T-cell (primary cell): ENCODE results near the gene DNAJC11. TPM values are rescaled to one million over a fixed set of nuclear protein-coding genes. Genes with fewer than 3 reads are reported as not detected.
"Not testable (repeated sequence)": the region's sequence is repeated elsewhere in the genome, so short reads cannot be mapped to it uniquely, and the experiment has no call there.

ENCODE experiments used
- ATAC-seq, 4 experiments: fragments of 200-7000 bp in 3 of 4; fragments of 150-1000 bp in 1 of 4; cut with Tn5 transposase; replicated peaks in 1 of 4; 1 replicate in 3 of 4; 2 replicates in 1 of 4; pipeline ENCODE4 v1.10.0; 2021; ENCODE audit warnings: moderate library complexity in 3 of 4, mild to moderate bottlenecking in 2 of 4, moderate number of reproducible peaks in 1 of 4
- CTCF ChIA-PET, 2 donors: fragments of 300-600 bp; sonication (Branson Sonifier 250); formaldehyde crosslinking; loops; one replicate each; lab custom pipeline; 2022; ENCODE audit warnings: antibody characterized with exemption in 2 of 2; lab: Charles Lee
- POLR2A ChIA-PET, 2 donors: fragments of 300-600 bp; sonication (Branson Sonifier 250); formaldehyde crosslinking; loops; one replicate each; lab custom pipeline; 2022; ENCODE audit warnings: antibody characterized with exemption in 2 of 2; lab: Charles Lee
- DNase-seq, 35 experiments: peaks; one replicate each; pipeline versions ENCODE4 v3.0.0 to v3.0.0-alpha.2; 2013 to 2023
- H3K27ac ChIP-seq: one replicate; pipeline ENCODE4 v1.5.1; 2013; ENCODE audit warnings: low read length
- H3K27me3 ChIP-seq, 2 experiments: replicated peaks in 1 of 2; 1 replicate in 1 of 2; 2 replicates in 1 of 2; pipeline versions ENCODE4 v1.6.1 to v1.7.0; 2013; ENCODE audit warnings: low read length in 1 of 2, mixed read lengths in 1 of 2; ENCODE audit not compliant: control insufficient read depth in 2 of 2, insufficient read depth in 2 of 2; ENCODE audit errors: extremely low read depth in 1 of 2
- H3K36me3 ChIP-seq, 2 donors: 1 replicate in 1 of 2; 2 replicates in 1 of 2; pipeline versions ENCODE4 v1.6.1 to v1.7.0; 2013; ENCODE audit warnings: low read length in 1 of 2; ENCODE audit not compliant: control insufficient read depth in 2 of 2, insufficient read depth in 1 of 2; ENCODE audit errors: extremely low read depth in 1 of 2
- H3K4me1 ChIP-seq, 2 experiments: 1 replicate in 1 of 2; 2 replicates in 1 of 2; pipeline versions ENCODE4 v1.6.1 to v1.7.0; 2013; ENCODE audit warnings: low read length in 2 of 2, mixed read lengths in 1 of 2; ENCODE audit not compliant: insufficient read depth in 2 of 2, control insufficient read depth in 1 of 2; ENCODE audit errors: extremely low read depth in 1 of 2
- H3K4me3 ChIP-seq, 2 donors: 1 replicate in 1 of 2; 2 replicates in 1 of 2; pipeline versions ENCODE4 v1.5.1 to v1.7.0; 2013; ENCODE audit warnings: mild to moderate bottlenecking in 2 of 2, low read length in 1 of 2, moderate library complexity in 1 of 2; ENCODE audit not compliant: control insufficient read depth in 1 of 2; ENCODE audit errors: extremely low read depth in 1 of 2
- H3K9me3 ChIP-seq: 2 replicates; pipeline ENCODE4 v1.7.0; 2013
- H3K27ac Mint-ChIP-seq, 2 donors: one replicate each; pipeline ENCODE4 v1.8.0; 2020 to 2021; ENCODE audit warnings: mild to moderate bottlenecking in 2 of 2, mixed read lengths in 2 of 2
- H3K27me3 Mint-ChIP-seq, 2 donors: one replicate each; pipeline ENCODE4 v1.8.0; 2021 to 2022; ENCODE audit warnings: mixed read lengths in 2 of 2
- H3K36me3 Mint-ChIP-seq: one replicate; pipeline ENCODE4 v1.8.0; 2021; ENCODE audit warnings: mixed read lengths
- H3K4me1 Mint-ChIP-seq, 3 donors: one replicate each; pipeline ENCODE4 v1.8.0; 2020 to 2022; ENCODE audit warnings: mixed read lengths in 3 of 3, mild to moderate bottlenecking in 1 of 3
- H3K4me3 Mint-ChIP-seq, 3 donors: one replicate each; pipeline ENCODE4 v1.8.0; 2020 to 2022; ENCODE audit warnings: mild to moderate bottlenecking in 3 of 3, mixed read lengths in 3 of 3, moderate library complexity in 3 of 3
- H3K9me3 Mint-ChIP-seq, 3 donors: one replicate each; pipeline ENCODE4 v1.8.0; 2020 to 2022; ENCODE audit warnings: mixed read lengths in 3 of 3
- WGBS: methylation state at CpG from one replicate; pipeline ENCODE4 v1.1.5; 2013; ENCODE audit warnings: missing lambda C conversion rate; ENCODE audit not compliant: insufficient coverage; 5-methylcytosine and 5-hydroxymethylcytosine counted together
- total RNA-seq, 35 experiments: library from RNA in 6 of 35; stranded (reverse) in 6 of 35; fragments of 120-200 nt in 1 of 35; gene quantifications; one replicate each; pipeline versions ENCODE4 v1.2.1 to v1.2.4 and lab custom pipeline; 2013 to 2026

DNAJC11 gene
- total RNA-seq, 5 donors from 2014 or later (not counting 1 experiment from before 2014, with no cell fraction given): 38.5 to 45.2 (median 42.1) TPM

DNA sequence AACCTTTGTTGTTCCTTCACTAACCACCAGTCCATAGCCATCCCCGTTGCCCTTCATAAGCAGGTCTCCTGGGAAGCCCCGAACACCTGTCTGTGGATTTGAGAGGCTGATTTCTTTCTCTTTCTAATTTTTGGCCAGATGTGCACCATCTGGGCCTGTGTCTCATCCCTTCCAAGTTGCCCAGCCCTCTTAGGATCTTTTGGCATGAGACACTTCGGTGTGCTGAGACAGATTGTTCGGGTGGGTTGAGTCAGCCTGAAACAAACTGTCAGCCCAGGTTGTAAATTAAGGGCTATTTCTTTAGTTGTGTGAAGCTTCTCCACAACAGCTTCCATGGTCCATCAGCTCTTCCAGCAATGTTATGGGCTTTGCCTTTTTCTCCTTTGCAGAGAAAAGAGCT, 1.4 kb upstream of the DNAJC11 start:
- H3K27me3 Mint-ChIP-seq: peaks cover 5% of the 10 kb centered on the region in 2 donors
- H3K4me1 Mint-ChIP-seq: peaks cover 18 to 28% (median 20%) of the 10 kb centered on the region in 3 donors
- ChIA-PET POLR2A (interaction anchor here in 1 of 2 donors (0.6 kb wide), 1 partner anchor 82 kb away, joined by 3 read pairs; no protein-coding TSS in a partner anchor), CTCF (interaction anchor here in 1 of 2 donors (0.6 kb wide), 1 partner anchor 468 kb away, joined by 4 read pairs; no protein-coding TSS in a partner anchor)
- no CpG with 5 or more reads among the region's 4 CpGs for WGBS
- H3K27ac Mint-ChIP-seq: no peak overlapping the region
- H3K27me3 ChIP-seq: peaks cover 0 to 9% of the 10 kb centered on the region in 2 experiments
- ATAC-seq: no peak
- H3K9me3 ChIP-seq: no peaks in the 10 kb centered on the region
- no peak overlapping the region for H3K4me3 ChIP-seq
- DNase-seq: no peak
- H3K4me3 Mint-ChIP-seq: peak overlapping the region in 2 of 3 donors; percentile 57 to 82
- peaks cover 9 to 18% of the 10 kb centered on the region in 2 experiments for H3K4me1 ChIP-seq
- H3K36me3 ChIP-seq: no peaks in the 10 kb centered on the region
- H3K36me3 Mint-ChIP-seq: no peaks in the 10 kb centered on the region
- no peaks in the 10 kb centered on the region for H3K9me3 Mint-ChIP-seq
- no peak overlapping the region for H3K27ac ChIP-seq

DNA sequence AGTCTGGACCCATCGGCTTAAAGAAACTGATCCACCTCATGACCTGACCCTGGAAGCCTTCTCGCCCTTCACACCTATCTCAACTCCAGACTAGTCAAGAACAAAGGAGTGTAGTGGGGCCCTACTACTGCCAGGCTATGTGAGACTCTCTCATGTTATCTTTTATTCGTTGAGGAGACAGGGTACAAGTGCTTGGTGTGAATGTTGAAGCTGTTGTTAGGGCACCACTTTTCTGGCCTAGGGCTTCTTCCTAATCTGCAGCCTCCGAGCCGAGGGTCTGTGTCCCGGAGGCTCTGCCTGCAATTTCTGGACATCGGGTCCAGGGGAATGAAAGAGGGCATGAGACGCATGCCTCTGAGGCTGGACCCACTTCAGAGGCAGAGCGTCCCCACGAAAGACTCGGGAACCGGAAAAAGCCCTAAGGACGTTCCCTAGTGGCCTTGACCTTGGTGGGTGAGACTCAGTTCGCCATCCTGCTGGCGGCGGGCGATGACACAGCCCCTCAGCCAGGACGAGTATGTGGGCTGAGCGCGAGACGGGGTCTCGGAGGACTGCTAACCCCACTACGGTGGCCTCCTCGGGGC, 671 bp downstream of the DNAJC11 start:
- no peak for ATAC-seq

DNA sequence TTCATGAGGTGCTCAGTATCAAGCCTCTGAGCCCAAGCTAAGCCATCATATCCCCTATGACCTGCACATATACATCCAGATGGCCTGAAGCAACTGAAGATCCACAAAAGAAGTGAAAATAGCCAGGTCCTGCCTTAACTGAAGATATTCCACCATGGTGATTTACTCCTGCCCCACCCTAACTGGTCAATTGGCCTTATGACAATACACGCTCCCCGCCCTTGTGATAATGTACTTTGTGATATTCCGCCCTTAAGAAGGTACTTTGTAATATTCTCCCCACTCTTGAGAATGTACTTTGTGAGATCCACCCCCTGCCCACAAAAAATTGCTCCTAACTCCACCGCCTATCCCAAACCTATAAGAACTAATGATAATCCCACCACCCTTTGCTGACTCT, 1.7 kb downstream of the DNAJC11 start:
- CTCF ChIA-PET, POLR2A ChIA-PET, H3K36me3 Mint-ChIP-seq: not testable (repeated sequence)

More for the DNA sequence above, 671 bp downstream of the DNAJC11 start:
- Mint-ChIP-seq H3K27ac (peak overlapping the region; percentile 19 to 22), H3K4me3 (peak overlapping the region; percentile 74 to 84 (median 82)), H3K9me3 (no peaks in the 10 kb centered on the region), H3K36me3 (no peaks in the 10 kb centered on the region), H3K4me1 (peaks cover 20 to 29% (median 25%) of the 10 kb centered on the region in 3 donors), H3K27me3 (no peaks in the 10 kb centered on the region)
- H3K4me1 ChIP-seq: peaks cover 9 to 18% of the 10 kb centered on the region in 2 experiments
- peak overlapping the region; percentile 28 for H3K27ac ChIP-seq
- POLR2A ChIA-PET: interaction anchor here in 1 of 2 donors (0.6 kb wide), 1 partner anchor 365 kb away, joined by 3 read pairs; no protein-coding TSS in a partner anchor
- H3K4me3 ChIP-seq: peak overlapping the region; percentile 89 to 97
- peaks cover 0 to 3% of the 10 kb centered on the region in 2 experiments for H3K27me3 ChIP-seq
- no peaks in the 10 kb centered on the region for H3K36me3 ChIP-seq
- CTCF ChIA-PET: interaction anchor here in 1 of 2 donors (0.6 to 0.7 kb wide), 6 partner anchors 8 to 471 kb away, joined by 3 to 6 read pairs (median 4); partner anchors contain the start of gene CAMTA1
- WGBS: 5% methylated on average over 22 of the region's 24 CpGs
- no peaks in the 10 kb centered on the region for H3K9me3 ChIP-seq
- no peak for DNase-seq

DNA sequence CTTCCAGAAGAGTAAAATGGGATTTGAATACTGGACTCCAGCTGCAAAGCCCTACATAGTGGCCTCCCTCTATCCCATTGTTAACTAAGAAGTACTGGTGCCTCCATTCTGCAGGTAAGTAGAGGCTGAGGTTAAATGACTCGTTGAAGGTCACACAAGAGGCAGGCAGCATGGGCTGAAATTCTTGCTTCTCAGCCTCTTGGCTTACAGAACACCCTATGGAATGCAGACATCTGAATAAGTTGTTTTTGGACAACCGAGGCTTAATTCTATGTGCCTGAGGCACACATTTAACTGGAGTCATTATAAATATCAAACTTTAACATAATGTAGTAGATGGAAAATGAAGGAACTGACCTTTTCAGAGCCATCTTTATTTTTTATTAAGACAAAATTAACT, 5.7 kb downstream of the DNAJC11 start:
- ChIA-PET CTCF (interaction anchor here in 1 of 2 donors (0.6 kb wide), 1 partner anchor 86 kb away, joined by 5 read pairs; no protein-coding TSS in a partner anchor), POLR2A (no interaction called here)
- Mint-ChIP-seq H3K9me3 (no peaks in the 10 kb centered on the region), H3K27me3 (no peaks in the 10 kb centered on the region), H3K36me3 (peaks cover 5% of the 10 kb centered on the region), H3K27ac (no peak overlapping the region), H3K4me1 (peaks cover 20 to 36% (median 26%) of the 10 kb centered on the region in 3 donors), H3K4me3 (no peak overlapping the region)
- WGBS: no CpG with 5 or more reads among the region's 2 CpGs
- Histone ChIP-seq H3K27ac (no peak overlapping the region), H3K4me1 (peaks cover 6 to 7% of the 10 kb centered on the region in 2 experiments), H3K4me3 (no peak overlapping the region), H3K36me3 (no peaks in the 10 kb centered on the region), H3K9me3 (no peaks in the 10 kb centered on the region), H3K27me3 (no peaks in the 10 kb centered on the region)
- DNase-seq (no peak), ATAC-seq (no peak)

More for the DNA sequence above, 1.7 kb downstream of the DNAJC11 start:
- Mint-ChIP-seq H3K4me3 (peak overlapping the region; percentile 74 to 84 (median 82)), H3K4me1 (peaks cover 20 to 29% (median 25%) of the 10 kb centered on the region in 3 donors)
- H3K27me3 Mint-ChIP-seq, H3K4me3 ChIP-seq, H3K9me3 Mint-ChIP-seq, H3K27ac ChIP-seq, H3K27me3 ChIP-seq, ATAC-seq, H3K36me3 ChIP-seq, H3K9me3 ChIP-seq, H3K27ac Mint-ChIP-seq, DNase-seq: not testable (repeated sequence)
- peaks cover 9 to 18% of the 10 kb centered on the region in 2 experiments for H3K4me1 ChIP-seq
- no CpG with 5 or more reads among the region's 4 CpGs for WGBS

DNA sequence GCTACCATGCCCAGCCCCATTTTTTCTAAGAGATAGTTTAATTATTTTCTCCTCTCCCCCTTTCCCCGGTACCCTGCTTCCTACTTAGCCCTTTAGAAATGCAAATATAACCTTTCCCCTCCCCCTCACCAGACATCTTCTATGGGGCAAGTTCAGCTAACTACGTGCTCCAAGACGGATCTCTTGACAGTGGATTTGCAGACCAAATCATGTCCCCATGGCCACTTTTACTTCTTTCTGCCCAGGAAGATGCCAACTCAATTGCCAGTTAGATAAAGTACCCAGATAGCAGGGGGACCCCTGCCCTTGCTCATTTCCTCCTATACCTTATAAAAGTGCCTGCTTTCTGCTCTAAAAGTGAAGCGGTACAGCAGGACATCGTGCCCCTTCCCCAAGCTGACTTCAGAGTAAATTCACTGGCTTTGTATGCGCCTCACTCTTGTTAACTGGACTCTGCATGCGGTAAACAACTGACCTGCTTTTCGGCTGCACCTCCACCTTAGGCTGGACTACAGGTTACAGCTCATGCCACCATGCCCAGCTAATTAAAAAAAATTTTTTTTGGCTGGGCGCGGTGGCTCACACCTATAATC, 7.4 kb downstream of the DNAJC11 start:
- no peaks in the 10 kb centered on the region for H3K36me3 ChIP-seq
- H3K4me1 ChIP-seq: no peaks in the 10 kb centered on the region
- no peak for ATAC-seq
- no peaks in the 10 kb centered on the region for H3K27me3 ChIP-seq
- Mint-ChIP-seq H3K36me3 (peaks cover 5% of the 10 kb centered on the region), H3K4me3 (no peak overlapping the region), H3K27ac (no peak overlapping the region), H3K9me3 (no peaks in the 10 kb centered on the region), H3K4me1 (peaks cover 8 to 26% (median 12%) of the 10 kb centered on the region in 3 donors), H3K27me3 (no peaks in the 10 kb centered on the region)
- no peak overlapping the region for H3K27ac ChIP-seq
- no peak for DNase-seq
- no peaks in the 10 kb centered on the region for H3K9me3 ChIP-seq
- 96% methylated on average over 10 of the region's 10 CpGs for WGBS
- ChIA-PET POLR2A (no interaction called here), CTCF (no interaction called here)
- H3K4me3 ChIP-seq: no peak overlapping the region

DNA sequence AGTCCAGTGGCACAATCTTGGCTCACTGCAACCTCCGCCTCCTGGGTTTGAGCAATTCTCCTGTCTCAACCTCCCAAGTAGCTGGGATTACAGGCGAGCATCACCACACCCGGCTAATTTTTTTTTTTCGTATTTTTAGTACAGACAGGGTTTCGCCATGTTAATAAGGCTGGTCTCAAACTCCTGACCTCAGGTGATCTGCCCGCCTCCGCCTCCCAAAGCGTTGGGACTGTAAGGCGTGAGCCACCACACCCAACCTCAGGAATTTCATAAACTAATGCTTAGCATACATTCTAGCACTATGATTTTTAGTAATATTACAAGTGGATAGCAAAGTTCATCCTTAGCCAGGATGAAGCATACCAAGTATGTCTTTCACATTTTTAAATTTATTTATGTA, 8.7 kb downstream of the DNAJC11 start:
- Mint-ChIP-seq H3K36me3 (peaks cover 8% of the 10 kb centered on the region), H3K9me3 (no peaks in the 10 kb centered on the region), H3K4me1 (peaks cover 13 to 27% (median 16%) of the 10 kb centered on the region in 3 donors), H3K27me3 (no peaks in the 10 kb centered on the region), H3K4me3 (no peak overlapping the region), H3K27ac (no peak overlapping the region)
- no peaks in the 10 kb centered on the region for H3K9me3 ChIP-seq
- DNase-seq: no peak
- no peak overlapping the region for H3K4me3 ChIP-seq
- no peaks in the 10 kb centered on the region for H3K27me3 ChIP-seq
- ATAC-seq: no peak
- WGBS: 93% methylated on average over 3 of the region's 9 CpGs
- CTCF ChIA-PET: interaction anchor here in 1 of 2 donors (0.7 to 1.0 kb wide), 2 partner anchors 8 to 492 kb away, joined by 3 read pairs; partner anchors contain the start of gene DNAJC11
- no peaks in the 10 kb centered on the region for H3K36me3 ChIP-seq
- no peaks in the 10 kb centered on the region for H3K4me1 ChIP-seq
- POLR2A ChIA-PET: no interaction called here
- no peak overlapping the region for H3K27ac ChIP-seq
